HS-27A (cell line): ENCODE measurements around the gene DIP2B.
A peak's percentile ranks its signal among the peaks of the same experiment; 100 is the strongest.
"Not testable (repeated sequence)": the region's sequence is repeated elsewhere in the genome, so short reads cannot be mapped to it uniquely, and the experiment has no call there.

Source experiments
- DNase-seq: peaks from one replicate; pipeline ENCODE4 v3.0.0-alpha.2; 2012; ENCODE audit warnings: low read depth, missing footprints

The DIP2B gene

DNA sequence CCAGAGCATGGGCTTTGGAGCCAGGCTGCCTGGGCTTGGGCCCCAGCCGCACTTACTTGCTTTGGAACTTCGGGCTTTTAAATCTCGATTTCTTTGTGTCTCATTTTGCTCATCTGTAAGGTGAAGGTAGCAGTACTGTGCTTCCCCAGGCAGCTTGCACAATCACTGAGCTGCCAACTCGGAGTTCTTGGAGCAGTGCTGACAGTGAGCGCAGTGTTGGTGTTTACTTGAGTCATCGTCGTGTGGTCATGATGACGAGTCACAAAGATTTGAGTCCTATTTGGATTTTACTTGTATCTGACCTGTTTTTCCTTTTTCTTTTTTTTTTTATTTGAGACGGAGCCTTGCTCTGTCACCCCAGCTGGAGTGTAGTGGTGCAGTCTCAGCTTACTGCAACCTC, 227.8 kb downstream of the DIP2B start:
- DNase-seq, result peak; percentile 51

DNA sequence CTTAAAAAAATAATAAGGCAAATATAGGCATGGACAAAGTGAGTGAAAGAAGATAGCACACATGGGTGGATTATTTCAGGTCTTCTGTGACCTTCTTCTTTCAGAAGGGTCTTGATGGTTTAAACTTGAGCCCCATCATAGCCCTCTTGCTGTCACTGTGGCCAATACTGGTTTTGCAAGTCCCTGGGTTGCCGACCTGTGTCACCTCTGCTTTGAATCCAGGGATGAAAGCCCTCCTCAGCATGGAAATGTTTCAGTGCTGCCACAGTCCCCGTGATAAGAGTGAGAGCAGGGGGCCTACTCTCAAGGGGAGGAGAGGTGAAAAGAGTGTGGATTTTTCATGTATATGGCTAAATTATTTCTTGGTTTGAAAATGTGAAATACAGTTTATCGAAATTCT, 228.9 kb downstream of the DIP2B start:
- no peak for DNase-seq

DNA sequence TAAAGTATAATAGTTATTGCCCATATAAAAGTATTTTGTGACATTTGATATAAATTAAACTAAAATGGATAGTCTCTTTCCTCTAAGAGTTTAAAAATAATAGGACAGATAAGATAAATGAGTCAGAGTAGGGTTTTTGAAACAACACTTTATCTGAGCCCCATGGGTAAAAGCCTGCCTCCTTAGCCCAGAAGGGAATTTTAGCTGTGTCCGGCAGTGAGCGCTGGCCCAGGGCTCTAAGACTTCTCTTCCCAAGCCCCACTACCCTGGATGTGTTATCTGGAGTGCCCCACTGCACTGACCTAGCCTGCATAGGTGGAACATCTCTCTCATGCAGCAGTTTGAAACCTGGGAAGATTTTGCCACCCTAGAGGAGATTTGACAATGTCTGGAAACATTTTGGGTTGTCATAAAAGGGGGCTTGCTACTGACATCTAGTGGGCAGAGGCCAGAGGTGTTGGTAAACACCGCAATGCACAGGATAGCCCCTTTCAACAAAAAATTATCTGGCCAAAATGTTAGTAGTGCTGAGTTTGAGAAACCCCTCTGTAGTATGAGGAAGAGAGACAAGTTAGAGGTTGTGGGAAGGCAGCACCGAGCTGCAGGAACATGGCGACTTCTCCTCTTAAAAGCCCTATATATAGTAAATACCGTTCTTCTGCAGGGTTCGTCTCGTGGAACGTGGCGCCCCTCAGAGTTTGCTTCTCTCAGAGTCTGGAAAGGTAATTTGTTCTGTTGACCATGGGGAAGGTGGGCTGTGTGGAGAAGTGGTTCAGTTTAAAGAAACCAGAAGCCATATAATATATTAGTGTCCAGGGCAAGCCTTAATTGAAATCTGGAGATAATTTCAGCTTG, 229.9 kb downstream of the DIP2B start:
- peak; percentile 12 for DNase-seq

- no peak for DNase-seq
Observed at GRCh38 chr12:50739611-50740010, 234.8 kb downstream of the DIP2B start.

DNA sequence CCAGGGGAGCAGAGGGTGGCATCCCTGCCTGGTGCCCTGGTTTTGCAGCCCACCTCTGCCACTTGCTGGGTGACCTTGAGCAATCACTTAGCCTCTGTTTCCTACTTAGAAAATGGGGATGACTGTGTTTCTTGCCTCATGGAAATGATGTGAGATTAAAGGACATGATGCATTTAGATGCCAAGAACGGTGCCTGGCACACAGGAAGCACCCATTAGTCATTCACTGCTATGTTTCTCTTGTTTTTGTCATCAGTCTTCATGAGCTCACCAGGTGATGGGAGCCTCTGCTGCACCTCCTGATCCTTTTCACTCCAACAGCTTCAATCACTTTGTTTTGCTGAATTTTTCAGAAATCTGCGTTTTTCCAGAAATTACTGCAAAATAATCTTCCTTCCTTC, 235.5 kb downstream of the DIP2B start:
- no peak for DNase-seq

DNA sequence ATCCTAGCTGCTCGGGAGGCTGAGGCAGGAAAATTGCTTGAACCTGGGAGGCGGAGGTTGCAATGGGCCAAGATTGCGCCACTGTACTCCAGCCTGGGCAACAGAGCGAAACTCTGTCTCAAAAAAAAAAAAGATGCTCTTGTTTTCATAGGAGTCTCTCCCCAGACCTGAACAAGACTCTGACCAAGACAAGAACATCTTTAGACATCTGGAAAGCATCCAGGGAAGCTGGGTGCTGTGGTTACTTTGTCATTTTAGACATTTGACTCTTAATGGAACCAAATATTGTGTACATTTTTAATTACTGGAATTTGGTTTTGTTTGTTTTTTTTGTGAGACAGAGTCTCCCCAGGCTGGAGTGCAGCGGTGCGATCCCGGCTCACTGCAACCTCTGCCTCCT, 238.0 kb downstream of the DIP2B start:
- no peak for DNase-seq

DNA sequence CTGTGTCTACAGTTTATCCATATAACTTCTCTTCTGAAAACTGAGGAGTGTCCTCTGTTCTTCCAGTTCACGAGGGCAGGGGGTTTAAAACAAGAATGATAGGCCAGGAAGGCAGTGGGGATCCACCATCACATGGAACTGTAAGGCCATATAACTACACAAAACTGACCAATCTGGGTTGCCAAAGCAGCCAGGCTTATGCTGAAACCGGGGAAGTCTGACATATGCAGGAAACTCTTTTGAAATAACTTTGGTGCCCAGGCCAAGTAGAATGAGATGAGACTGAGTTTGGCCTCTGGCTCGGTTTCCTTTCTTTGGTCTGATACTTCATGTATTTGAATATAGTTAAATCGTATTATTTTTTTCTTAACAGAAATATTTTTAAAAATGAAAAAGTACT, 241.1 kb downstream of the DIP2B start:
- no peak for DNase-seq

DNA sequence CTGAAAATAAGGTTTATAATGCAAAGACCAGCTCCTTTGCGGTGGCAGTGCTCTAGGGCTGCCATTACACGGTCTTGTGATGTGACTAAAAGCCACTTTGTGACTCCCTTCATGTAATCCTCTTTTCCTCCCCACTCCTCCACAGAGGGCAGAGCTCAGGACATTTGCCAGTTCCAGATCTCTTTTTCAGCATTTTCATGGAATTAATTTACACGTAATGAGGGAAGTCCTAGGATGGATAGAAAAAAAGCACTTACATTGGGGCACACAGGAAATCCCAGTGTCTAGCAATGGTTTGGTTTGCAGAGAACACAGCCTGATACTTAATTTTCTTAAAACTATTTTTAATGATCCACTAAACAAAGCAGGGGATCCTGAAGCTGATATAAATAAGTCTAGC, 241.6 kb downstream of the DIP2B start:
- DNase-seq, result no peak

DNA sequence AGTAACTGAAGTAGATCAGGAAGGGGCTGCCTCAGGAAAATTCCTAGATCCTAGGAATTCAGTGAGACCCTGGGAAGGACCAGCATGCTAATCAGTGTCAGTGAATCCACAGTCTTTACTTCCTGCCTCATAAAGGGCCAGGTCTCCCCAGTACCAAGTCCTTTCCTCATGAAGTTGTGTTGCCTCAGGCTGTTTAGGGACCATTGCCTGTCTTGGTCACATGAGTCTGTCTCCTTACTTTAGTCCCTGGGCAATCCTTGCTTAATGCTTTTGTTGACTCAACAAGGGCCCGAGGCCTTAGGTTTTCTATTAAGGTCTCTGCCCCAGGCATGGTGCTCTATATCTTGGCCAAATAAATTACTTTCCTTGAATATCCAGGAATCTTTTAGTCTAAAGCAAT, 243.0 kb downstream of the DIP2B start:
- DNase-seq, result no peak

GRCh38 chr12:50749459-50749882, 244.7 kb downstream of the DIP2B start:
- no peak for DNase-seq

DNA sequence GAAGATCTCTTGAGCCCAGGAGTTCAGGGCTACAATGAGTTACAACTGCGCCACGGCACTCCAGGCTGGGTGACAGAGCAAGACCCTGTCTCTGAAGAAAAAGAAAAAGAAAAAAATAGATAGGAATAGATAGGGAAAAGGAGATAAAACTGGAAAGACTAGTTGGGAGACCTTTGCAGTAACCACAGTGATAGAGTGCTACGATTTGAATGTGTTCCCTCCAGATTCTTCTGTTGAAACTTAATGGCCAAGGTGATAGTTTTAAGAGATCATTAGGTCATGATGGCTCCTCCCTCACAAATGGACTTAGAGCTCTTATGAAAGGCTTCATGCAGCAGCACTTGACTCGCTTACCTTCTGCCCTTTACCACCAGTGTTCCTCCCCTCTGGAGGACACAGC, 245.6 kb downstream of the DIP2B start:
- DNase-seq, result no peak

GRCh38 chr12:50751948-50752721, 247.3 kb downstream of the DIP2B start:
- DNase-seq, result no peak

DNA sequence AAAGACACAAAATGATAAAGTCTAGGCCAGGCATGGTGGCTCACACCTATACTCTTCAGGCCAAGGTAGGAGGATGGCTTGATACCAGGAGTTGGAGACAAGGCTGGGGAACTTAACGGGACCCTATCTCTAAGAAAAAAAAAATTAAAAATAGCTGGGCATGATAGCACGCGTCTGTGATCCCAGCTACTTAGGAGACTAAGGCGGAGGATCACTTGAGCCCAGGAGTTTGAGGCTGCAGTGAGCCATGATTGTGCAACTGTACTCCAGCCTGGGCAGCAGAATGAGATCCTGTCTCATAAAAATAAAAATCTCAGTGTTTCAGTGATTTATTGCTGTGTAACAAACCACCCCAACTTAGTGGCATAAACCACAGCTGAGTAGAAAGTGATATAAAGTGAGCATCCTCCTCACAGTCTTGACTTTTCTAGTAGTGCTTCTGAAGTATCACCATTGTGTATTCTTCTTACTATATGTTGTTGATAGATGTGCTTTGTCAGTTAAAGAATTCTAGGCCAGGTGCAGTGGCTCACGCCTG, 248.5 kb downstream of the DIP2B start:
- no peak for DNase-seq

DNA sequence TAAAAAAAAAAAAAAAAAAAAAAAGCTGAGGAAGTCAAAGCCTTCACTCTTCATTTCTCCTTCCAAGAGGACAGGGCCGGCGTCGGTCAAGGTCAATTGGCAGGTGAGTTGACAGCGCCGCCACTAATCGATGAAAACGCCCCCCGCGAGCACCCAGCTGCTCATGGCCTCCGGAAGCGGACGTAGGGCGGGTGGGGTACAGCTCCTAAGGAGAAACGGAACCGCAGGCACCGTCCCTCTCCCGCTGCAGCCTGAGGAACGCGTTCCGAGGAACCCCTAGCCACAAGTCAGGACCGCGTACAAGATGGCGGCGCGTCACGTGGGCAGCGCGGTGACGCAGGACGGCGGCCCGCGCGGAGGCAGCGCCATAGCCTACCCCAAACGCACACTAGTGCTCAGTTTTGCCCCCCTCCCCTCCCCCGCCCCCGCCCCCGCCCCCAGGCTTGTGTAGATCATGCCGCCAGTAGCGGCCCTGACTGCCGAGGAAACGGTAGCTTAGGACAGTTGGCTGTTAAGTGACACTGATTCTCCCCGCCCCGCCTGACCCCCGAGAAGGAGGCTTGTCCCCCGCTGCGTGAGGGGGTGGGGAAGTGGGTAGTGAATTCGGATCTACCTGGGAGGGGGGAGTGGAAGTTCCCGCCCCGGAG, 259.0 kb downstream of the DIP2B start, which contains the start of gene ATF1:
Gene ATF1 (plus strand): TSS at position 463 of the 647 bp plus-strand sequence. CDS start 16,045 bp downstream, outside the sequence.
- no peak for DNase-seq

DNA sequence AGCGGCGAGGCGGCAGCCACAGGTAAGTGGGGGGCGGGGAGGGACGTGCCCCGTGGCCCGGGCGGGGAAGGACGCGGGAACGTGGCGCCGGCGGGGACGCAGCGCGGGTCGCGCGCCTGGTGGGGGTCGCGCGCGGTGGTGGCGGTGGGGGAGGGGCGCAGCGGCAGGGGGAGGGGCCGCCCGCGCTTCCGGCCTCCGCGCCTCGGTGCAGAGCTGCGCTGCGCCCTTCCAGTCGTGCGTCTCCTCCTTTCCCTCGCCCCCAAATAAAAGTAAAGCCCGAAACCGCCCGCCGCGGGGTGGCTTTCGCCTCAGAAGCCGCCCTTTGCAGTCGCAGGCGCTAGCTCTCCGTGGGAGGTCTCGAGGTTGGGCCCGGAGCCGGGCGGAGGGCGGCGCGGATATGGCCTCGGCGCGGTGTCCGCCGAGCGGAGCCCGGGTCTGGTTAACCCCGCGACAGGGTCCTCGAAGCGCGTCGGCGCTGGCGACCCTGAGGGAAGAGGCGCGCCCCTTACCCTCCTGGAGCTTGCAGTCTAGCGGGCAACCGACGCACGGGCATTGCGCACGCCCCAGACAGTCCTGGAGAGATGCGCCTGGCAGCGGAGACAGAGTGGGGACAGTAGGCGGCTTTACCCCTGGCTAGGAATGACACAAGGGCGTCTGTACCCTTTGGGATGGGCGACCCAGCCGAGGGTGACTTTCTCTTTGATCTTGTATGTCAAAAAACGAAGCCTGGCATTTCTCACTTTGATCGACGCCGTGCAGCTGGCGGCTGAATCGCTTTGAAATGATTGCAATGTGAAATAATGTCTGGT, 259.7 kb downstream of the DIP2B start:
- DNase-seq, result no peak

DNA sequence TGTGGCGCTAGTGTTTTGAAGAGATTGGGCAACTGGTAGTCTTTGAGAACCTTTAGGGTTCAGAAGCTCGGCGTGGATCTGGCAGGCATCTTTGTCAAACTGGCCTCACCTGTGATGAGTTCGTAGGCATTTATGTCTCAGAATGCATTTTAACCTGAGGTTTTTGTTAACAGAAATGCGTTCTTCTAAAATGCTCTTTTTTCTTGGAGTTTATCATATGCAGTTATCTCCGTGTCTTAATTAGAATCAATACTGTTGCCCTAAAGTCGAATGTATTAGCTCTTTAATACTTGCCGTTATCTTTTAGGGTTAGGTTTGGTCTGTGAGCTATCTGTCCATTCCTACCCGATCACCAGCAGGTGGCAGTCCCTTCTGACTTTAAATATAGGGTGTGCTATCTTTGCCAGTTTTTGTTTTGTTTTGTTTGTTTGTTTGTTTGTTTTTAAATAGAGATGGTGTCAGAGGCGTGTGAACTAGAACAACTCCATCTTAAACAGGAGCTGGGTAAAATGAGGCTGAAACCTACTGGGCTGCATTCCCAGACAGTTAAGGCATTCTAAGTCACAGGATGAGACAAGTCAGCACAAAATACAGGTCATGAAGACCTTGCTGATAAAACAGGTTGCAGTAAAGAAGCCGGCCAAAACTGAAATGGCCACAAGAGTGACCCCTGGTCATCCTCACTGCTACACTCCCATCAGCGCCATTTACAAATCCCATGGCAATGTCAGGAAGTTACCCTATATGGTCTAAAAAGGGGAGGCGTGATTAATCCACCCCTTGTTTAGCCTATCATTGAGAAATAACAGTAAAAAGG, 260.5 kb downstream of the DIP2B start:
- no peak for DNase-seq

DNA sequence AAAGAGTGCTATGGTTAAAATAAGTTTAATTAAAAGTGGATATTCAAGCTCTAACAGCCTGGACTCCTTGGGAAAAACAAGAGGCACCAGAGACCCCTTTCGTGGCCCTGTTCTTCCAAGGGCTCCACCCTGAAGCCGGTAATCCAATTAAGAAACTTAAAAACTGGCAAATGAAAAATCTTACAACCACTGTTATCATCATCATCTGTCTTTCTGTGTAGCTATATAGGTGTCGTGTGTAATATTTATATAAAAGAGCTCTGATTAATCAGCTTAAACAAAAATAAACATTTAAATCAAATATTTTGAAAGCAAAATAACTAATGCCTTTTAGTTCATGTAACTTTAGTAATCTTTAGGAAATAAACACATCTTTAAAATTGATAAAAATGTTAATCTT, 263.6 kb downstream of the DIP2B start:
- DNase-seq, result no peak

DNA sequence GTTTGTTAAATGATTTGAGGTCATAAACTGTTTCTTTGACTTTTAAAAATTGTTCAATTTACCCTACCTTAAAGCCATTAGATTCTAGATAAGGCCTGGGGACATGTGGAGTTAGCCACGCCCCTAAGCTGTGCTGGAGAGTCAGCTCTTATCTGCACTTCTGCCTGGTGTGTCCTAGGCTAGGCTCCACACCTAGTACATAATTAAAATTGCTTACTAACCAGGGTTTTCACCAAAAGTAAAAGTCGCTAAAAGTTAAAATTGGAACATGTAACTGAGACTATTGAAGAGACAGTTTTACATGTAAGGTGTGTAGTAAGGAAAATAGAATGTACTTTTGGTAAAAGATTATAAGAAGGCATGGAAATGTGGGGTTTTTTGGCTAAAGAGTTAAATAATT, 264.0 kb downstream of the DIP2B start:
- DNase-seq, result not testable (repeated sequence)

DNA sequence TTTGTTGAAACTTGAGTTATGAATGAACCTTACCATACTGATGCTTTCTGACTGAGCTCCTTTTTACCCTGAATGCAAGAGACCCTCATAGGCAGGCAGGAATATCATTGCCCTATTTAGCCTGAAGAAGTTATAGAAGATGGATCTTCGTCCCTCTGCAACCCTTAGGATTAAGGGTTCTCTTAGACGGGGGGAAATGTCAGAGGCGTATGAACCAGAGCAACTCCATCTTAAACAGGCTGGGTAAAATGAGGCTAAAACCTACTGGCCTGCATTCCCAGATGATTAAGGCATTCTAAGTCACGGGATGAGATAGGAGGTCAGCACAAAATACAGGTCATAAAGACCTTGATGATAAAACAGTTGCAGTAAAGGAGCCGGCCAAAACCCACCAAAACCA, 266.6 kb downstream of the DIP2B start:
- no peak for DNase-seq

DNA sequence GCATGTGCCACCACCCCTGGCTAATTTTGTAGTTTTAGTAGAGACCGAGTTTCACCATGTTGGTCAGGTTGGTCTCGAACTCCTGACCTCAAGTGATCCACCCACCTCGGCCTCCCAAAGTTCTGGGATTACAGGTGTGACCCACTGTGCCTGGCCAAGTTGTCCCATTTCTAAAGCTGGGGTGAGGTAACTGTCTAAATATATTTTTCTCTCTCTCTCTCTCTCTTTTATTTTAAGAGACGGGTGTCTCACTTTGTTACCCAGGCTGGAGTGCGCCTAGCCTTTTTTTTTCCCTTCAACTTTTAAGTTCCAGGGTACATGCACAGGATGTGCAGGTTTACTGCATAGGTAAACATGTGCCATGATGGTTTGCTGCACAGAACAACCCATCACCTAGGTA, 267.7 kb downstream of the DIP2B start:
- no peak for DNase-seq

DNA sequence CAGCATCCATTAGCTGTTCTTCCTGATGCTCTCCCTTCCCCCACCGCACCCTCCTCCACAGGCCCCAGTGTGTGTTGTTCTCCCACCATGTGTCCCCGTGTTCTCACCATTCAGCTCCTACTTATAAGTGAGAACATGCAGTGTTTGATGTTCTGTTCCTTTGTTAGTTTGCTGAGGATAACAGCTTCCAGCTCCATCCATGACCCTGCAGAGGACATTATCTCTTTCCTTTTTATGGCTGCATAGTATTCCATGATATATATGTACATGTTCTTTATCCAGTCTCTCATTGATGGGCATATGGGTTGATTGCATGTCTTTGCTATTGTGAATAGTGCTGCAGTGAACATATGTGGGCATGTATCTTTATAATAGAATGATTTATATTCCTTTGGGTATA, 268.1 kb downstream of the DIP2B start:
- no peak for DNase-seq
